A549 (cell line): Measurements from ENCODE around the gene FAM241B. TPM values are rescaled to one million over a fixed set of nuclear protein-coding genes. Genes with fewer than 3 reads are reported as not detected.
A peak's percentile ranks its signal among the peaks of the same experiment; 100 is the strongest.

Experiments
- ATAC-seq, 2 experiments: fragments of 200-7000 bp in 1 of 2; fragments of >200 bp in 1 of 2; cut with Nextera tagmentation in 1 of 2; cut with Tn5 transposase in 1 of 2; 3 replicates each; pipeline versions ENCODE4 v1.8.0 to v1.9.1; 2018 to 2020; ENCODE audit warnings: mild to moderate bottlenecking in 1 of 2, moderate library complexity in 1 of 2
- CTCF ChIA-PET: fragments of 300-600 bp; sonication (Branson Sonifier 250); formaldehyde crosslinking; extraction: SDS; loops from one replicate; lab custom pipeline; 2021; ENCODE audit warnings: antibody characterized with exemption, inconsistent platforms; lab: Yijun Ruan, JAX
- POLR2A ChIA-PET: fragments of 350-600 bp; formaldehyde crosslinking; extraction: SDS; loops from one replicate; lab custom pipeline; 2021; ENCODE audit warnings: antibody characterized with exemption, inconsistent platforms; lab: Yijun Ruan, JAX
- DNase-seq, 2 experiments: peaks; one replicate each; pipeline versions ENCODE4 v3.0.0 to v3.0.0-alpha.2; 2011 to 2016; ENCODE audit warnings: low read depth in 1 of 2, low spot score in 1 of 2
- FAIRE-seq: peaks from 2 replicates; lab custom pipeline; 2011; peaks lifted over from hg19 to GRCh38; lab: Jason Lieb, UNC
- H3K27ac ChIP-seq, 2 experiments: fragments of >200 bp; sonication (Bioruptor Twin); formaldehyde crosslinking; 3 replicates each; pipeline ENCODE4 v1.5.1; 2016 to 2017
- H3K4me1 ChIP-seq: fragments of >200 bp; sonication (Bioruptor Twin); formaldehyde crosslinking; 3 replicates; pipeline ENCODE4 v1.6.1; 2016
- H3K4me2 ChIP-seq: fragments of >200 bp; sonication (Bioruptor Twin); formaldehyde crosslinking; 3 replicates; pipeline ENCODE4 v1.6.1; 2016
- H3K4me3 ChIP-seq: fragments of >200 bp; sonication (Bioruptor Twin); formaldehyde crosslinking; 3 replicates; pipeline ENCODE4 v1.5.1; 2016
- H3K9me3 ChIP-seq: fragments of >200 bp; sonication (Bioruptor Twin); formaldehyde crosslinking; 3 replicates; pipeline ENCODE4 v1.6.1; 2016
- ATOH8 ChIP-seq: fragments of 250-450 bp; sonication (Bioruptor Pico); IDR thresholded peaks from 2 replicates; pipeline ENCODE4 v1.5.0; 2020; ENCODE audit warnings: low read depth, mild to moderate bottlenecking, moderate library complexity
- CBX2 ChIP-seq: fragments of 200-600 bp; sonication (generic); IDR thresholded peaks from 2 replicates; pipeline ENCODE4 v1.6.1; 2016; ENCODE audit warnings: low read depth, mild to moderate bottlenecking, borderline replicate concordance
- CBX8 ChIP-seq: fragments of 200-600 bp; sonication (generic); IDR thresholded peaks from 2 replicates; pipeline ENCODE4 v1.6.1; 2016
- CEBPB ChIP-seq, 2 experiments: fragments of >200 bp in 1 of 2; sonication (Bioruptor Twin) in 1 of 2; formaldehyde crosslinking in 1 of 2; IDR thresholded peaks; 2 replicates each; pipeline ENCODE4 v1.6.1; 2012 to 2016
- CHD4 ChIP-seq: fragments of 200-600 bp; sonication (generic); IDR thresholded peaks from 2 replicates; pipeline ENCODE4 v1.6.1; 2016; ENCODE audit warnings: antibody characterized with exemption, mild to moderate bottlenecking, borderline replicate concordance
- FOSL2 ChIP-seq, 2 experiments: fragments of 450-650 bp in 1 of 2; fragments of >200 bp in 1 of 2; sonication (Bioruptor Twin) in 1 of 2; formaldehyde crosslinking; IDR thresholded peaks; 2 replicates each; pipeline versions ENCODE4 v1.5.0 to v1.6.1; 2016 to 2020; ENCODE audit warnings: mild to moderate bottlenecking in 1 of 2, moderate library complexity in 1 of 2
- HES2 ChIP-seq: fragments of >200 bp; sonication (Bioruptor Twin); formaldehyde crosslinking; IDR thresholded peaks from 2 replicates; pipeline ENCODE4 v1.6.1; 2016
- HEYL ChIP-seq: fragments of 250-450 bp; sonication (Bioruptor Pico); IDR thresholded peaks from 2 replicates; pipeline ENCODE4 v1.8.0; 2021; ENCODE audit warnings: mild to moderate bottlenecking, moderate library complexity
- HOXA7 ChIP-seq: fragments of 250-450 bp; sonication (Bioruptor Pico); IDR thresholded peaks from 2 replicates; pipeline ENCODE4 v1.5.0; 2020; ENCODE audit warnings: mild to moderate bottlenecking, moderate library complexity
- KDM5A ChIP-seq: fragments of 200-600 bp; sonication (generic); IDR thresholded peaks from 2 replicates; pipeline ENCODE4 v1.6.1; 2016; ENCODE audit warnings: antibody characterized with exemption, mild to moderate bottlenecking
- MAFK ChIP-seq: fragments of 450-650 bp; IDR thresholded peaks from 2 replicates; pipeline ENCODE4 v1.6.1; 2014; ENCODE audit not compliant: partially characterized antibody
- MYC ChIP-seq: IDR thresholded peaks from 2 replicates; pipeline ENCODE4 v1.6.1; 2012; ENCODE audit warnings: mild to moderate bottlenecking, inconsistent platforms, low read length, improper control_type of control experiment, borderline replicate concordance
- NFE2L2 ChIP-seq: fragments of 150-350 bp; conservative IDR thresholded peaks from 2 replicates; pipeline ENCODE4 v1.6.1; 2014; ENCODE audit warnings: low read length
- NR3C1 ChIP-seq: fragments of >200 bp; sonication (Bioruptor Twin); formaldehyde crosslinking; IDR thresholded peaks from 3 replicates; pipeline ENCODE4 v1.6.1; 2017
- PHF8 ChIP-seq: fragments of 200-600 bp; sonication (generic); IDR thresholded peaks from 2 replicates; pipeline ENCODE4 v1.6.1; 2016; ENCODE audit warnings: low read depth, mild to moderate bottlenecking, antibody characterized with exemption, moderate library complexity, borderline replicate concordance
- POLR2A ChIP-seq: IDR thresholded peaks from 2 replicates; pipeline ENCODE4 v1.6.1; 2012; ENCODE audit warnings: mild to moderate bottlenecking, low read length
- RAD21 ChIP-seq, 2 experiments: fragments of >200 bp in 1 of 2; sonication (Bioruptor Twin) in 1 of 2; formaldehyde crosslinking in 1 of 2; IDR thresholded peaks in 1 of 2; conservative IDR thresholded peaks in 1 of 2; 2 replicates in 1 of 2; 3 replicates in 1 of 2; pipeline ENCODE4 v1.6.1; 2012 to 2018; ENCODE audit warnings: inconsistent platforms in 1 of 2
- RCOR1 ChIP-seq: fragments of 150-350 bp; IDR thresholded peaks from 2 replicates; pipeline ENCODE4 v1.6.1; 2014; ENCODE audit warnings: antibody characterized with exemption, low read length, low read depth
- REST ChIP-seq: fragments of 200-600 bp; sonication (generic); IDR thresholded peaks from 2 replicates; pipeline ENCODE4 v1.6.1; 2016; ENCODE audit warnings: antibody characterized with exemption, mild to moderate bottlenecking, moderate library complexity
- SMC3 ChIP-seq: fragments of >200 bp; sonication (Bioruptor Twin); formaldehyde crosslinking; IDR thresholded peaks from 3 replicates; pipeline ENCODE4 v1.6.1; 2018; ENCODE audit warnings: inconsistent platforms
- ZNF302 ChIP-seq: fragments of 250-450 bp; sonication (Bioruptor Pico); IDR thresholded peaks from 2 replicates; pipeline ENCODE4 v1.9.0; 2021; ENCODE audit warnings: inconsistent platforms, mild to moderate bottlenecking, moderate library complexity
- WGBS: methylation state at CpG from one replicate; pipeline ENCODE4 v1.1.6; 2017; ENCODE audit errors: missing lambda C conversion rate; 5-methylcytosine and 5-hydroxymethylcytosine counted together
- polyA plus RNA-seq, 4 experiments: library from polyadenylated mRNA; depleted of rRNA in 3 of 4; stranded (reverse); fragments of >200 nt; fragmentation: RNase III in 1 of 4; extraction: RNeasy Plus Mini Kit Qiagen cat#74134 plus additional on column Dnase treatment in 1 of 4; gene quantifications; 2 replicates in 3 of 4; 3 replicates in 1 of 4; pipeline ENCODE4 v1.2.3, GENCODE V29; 2011 to 2017

Gene FAM241B
- polyA plus RNA-seq, 2 of the 4 experiments (the other 2 are of a cell fraction), result 22.8 to 23.8 TPM

- no peaks in the 10 kb centered on the region for H3K9me3 ChIP-seq
- no peaks in the 10 kb centered on the region for H3K4me1 ChIP-seq
- no peak overlapping the region for H3K27ac ChIP-seq
- H3K4me2 ChIP-seq, result no peak overlapping the region
- ChIA-PET POLR2A (no interaction called here), CTCF (interaction anchor here (0.7 to 16.8 kb wide), 14 partner anchors 11 to 274 kb away, joined by 3 to 385 read pairs (median 20); partner anchors contain the start of genes COL13A1 and FAM241B)
- TF ChIP-seq ATOH8 (CRISPR knock-in tag) (no peak), MAFK (peak; percentile 83)
- DNase-seq (no peak), ATAC-seq (no peak), FAIRE-seq (no peak)
- WGBS, result 63% methylated on average over 5 of the region's 5 CpGs
- no peak overlapping the region for H3K4me3 ChIP-seq
Observed at GRCh38 chr10:69642747-69643146, 12.7 kb downstream of the FAM241B start.

GRCh38 chr10:69643779-69644657 is 14.0 kb downstream of the FAM241B start:
- POLR2A ChIA-PET, result no interaction called here
- FAIRE-seq, result no peak

More at GRCh38 chr10:69643779-69644657, 14.0 kb downstream of the FAM241B start:
- H3K4me1 ChIP-seq, result no peaks in the 10 kb centered on the region
- no peak overlapping the region for H3K4me2 ChIP-seq
- no peak overlapping the region for H3K27ac ChIP-seq
- 31% methylated on average over 11 of the region's 16 CpGs for whole genome bisulfite sequencing
- CTCF ChIA-PET, result interaction anchor here (0.7 to 16.8 kb wide), 50 partner anchors 9 to 492 kb away, joined by 3 to 385 read pairs (median 4); partner anchors contain the start of genes COL13A1, FAM241B and TSPAN15
- DNase-seq (no peak), ATAC-seq (peak; percentile 15 to 57; a peak in 3 of 6 replicates)
- H3K4me3 ChIP-seq, result no peak overlapping the region
- H3K9me3 ChIP-seq, result no peaks in the 10 kb centered on the region
- TF ChIP-seq PHF8, result no peak
- TF ChIP-seq RCOR1, result no peak
- TF ChIP-seq NR3C1, result no peak
- no peak for TF ChIP-seq HES2
- TF ChIP-seq NFE2L2, result no peak
- TF ChIP-seq CEBPB (IDR thresholded peaks at IDR 0.05), result no peak
- TF ChIP-seq POLR2A, result no peak
- no peak for TF ChIP-seq ZNF302 (CRISPR knock-in tag)
- no peak for TF ChIP-seq REST
- TF ChIP-seq FOSL2 (IDR thresholded peaks at IDR 0.05), result no peak
- TF ChIP-seq FOSL2 (CRISPR knock-in tag; IDR thresholded peaks at IDR 0.05), result no peak
- no peak for TF ChIP-seq CBX2
- no peak for TF ChIP-seq CBX8
- TF ChIP-seq SMC3, result no peak
- no peak for TF ChIP-seq HOXA7 (CRISPR knock-in tag)
- TF ChIP-seq KDM5A, result no peak
- no peak for TF ChIP-seq RAD21 (conservative IDR thresholded peaks at IDR 0.05 in 1 of 2, IDR thresholded peaks at IDR 0.05 in 1 of 2)
- TF ChIP-seq HEYL, result no peak
- TF ChIP-seq MYC, result no peak
- TF ChIP-seq CHD4, result no peak
